NCI-H128 (cell line): Measurements from ENCODE around the gene ACADL.

Experiments used
- DNase-seq: peaks from one replicate; lab custom pipeline; 2025; ENCODE audit not compliant: unreplicated experiment; lab: John Stamatoyannopoulos, UW

The ACADL gene

GRCh38 chr2:210224941-210225672, at the start of gene ACADL:
TSS of gene ACADL (minus strand) at chr2:210225447. CDS start at chr2:210225263, 184 bp downstream.
- DNase-seq, result no peak

GRCh38 chr2:210271300-210271699, 46.1 kb upstream of the ACADL start:
- DNase-seq, result no peak

- DNase-seq, result no peak
These were observed 43.9 kb upstream of the ACADL start for GRCh38 chr2:210269148-210269547.

GRCh38 chr2:210268281-210268680, 43.0 kb upstream of the ACADL start:
- DNase-seq, result no peak

- DNase-seq, result no peak
These were observed 42.5 kb upstream of the ACADL start for GRCh38 chr2:210267698-210268097.

GRCh38 chr2:210264282-210264681, 39.0 kb upstream of the ACADL start:
- no peak for DNase-seq

- no peak for DNase-seq
These were observed 38.6 kb upstream of the ACADL start for GRCh38 chr2:210263841-210264240.

GRCh38 chr2:210262036-210262435, 36.8 kb upstream of the ACADL start:
- DNase-seq, result no peak

- DNase-seq, result no peak
These were observed 34.4 kb upstream of the ACADL start for GRCh38 chr2:210259687-210260086.

GRCh38 chr2:210252699-210253606, 27.7 kb upstream of the ACADL start:
- DNase-seq, result no peak

- DNase-seq, result no peak
These were observed 25.4 kb upstream of the ACADL start for GRCh38 chr2:210250622-210251021.

- DNase-seq, result no peak
These were observed 8.2 kb upstream of the ACADL start for GRCh38 chr2:210233487-210233886.

GRCh38 chr2:210230984-210231383, 5.7 kb upstream of the ACADL start:
- DNase-seq, result no peak

GRCh38 chr2:210230518-210230917, 5.3 kb upstream of the ACADL start:
- no peak for DNase-seq

GRCh38 chr2:210228586-210228985, 3.3 kb upstream of the ACADL start:
- DNase-seq, result no peak

- DNase-seq, result no peak
These were observed 2.2 kb upstream of the ACADL start for GRCh38 chr2:210227290-210228088.

GRCh38 chr2:210226223-210226622, 976 bp upstream of the ACADL start:
- no peak for DNase-seq

GRCh38 chr2:210224591-210224940, 681 bp downstream of the ACADL start:
- DNase-seq, result no peak

- no peak for DNase-seq
These were observed 10.1 kb downstream of the ACADL start for GRCh38 chr2:210215120-210215519.

GRCh38 chr2:210210185-210210584, 15.1 kb downstream of the ACADL start:
- no peak for DNase-seq

- DNase-seq, result no peak
These were observed 17.3 kb downstream of the ACADL start for GRCh38 chr2:210207929-210208328.
